ENCODE results near the gene DCAF6.

DCAF6 gene

DNA sequence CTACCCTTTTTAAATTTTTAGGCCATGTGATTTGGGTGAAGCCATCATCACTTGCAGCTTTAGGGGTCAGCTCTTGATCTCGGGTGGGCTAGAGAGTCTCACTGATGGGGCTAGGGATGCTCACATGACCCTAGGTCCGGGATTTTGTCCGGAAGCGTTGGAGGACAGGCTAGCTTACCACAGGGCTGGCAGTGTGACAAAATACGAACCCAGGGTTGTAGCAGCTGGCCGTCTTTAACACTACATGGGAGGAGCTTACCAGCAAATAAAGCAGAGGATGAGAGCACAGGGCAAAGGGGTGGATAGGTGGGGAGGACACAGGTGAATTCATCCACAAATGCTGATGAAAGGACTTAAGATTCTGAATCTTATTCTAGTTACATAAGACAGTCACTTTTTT is 178.4 kb downstream of the DCAF6 start:
- no peak for DNase-seq

DNA sequence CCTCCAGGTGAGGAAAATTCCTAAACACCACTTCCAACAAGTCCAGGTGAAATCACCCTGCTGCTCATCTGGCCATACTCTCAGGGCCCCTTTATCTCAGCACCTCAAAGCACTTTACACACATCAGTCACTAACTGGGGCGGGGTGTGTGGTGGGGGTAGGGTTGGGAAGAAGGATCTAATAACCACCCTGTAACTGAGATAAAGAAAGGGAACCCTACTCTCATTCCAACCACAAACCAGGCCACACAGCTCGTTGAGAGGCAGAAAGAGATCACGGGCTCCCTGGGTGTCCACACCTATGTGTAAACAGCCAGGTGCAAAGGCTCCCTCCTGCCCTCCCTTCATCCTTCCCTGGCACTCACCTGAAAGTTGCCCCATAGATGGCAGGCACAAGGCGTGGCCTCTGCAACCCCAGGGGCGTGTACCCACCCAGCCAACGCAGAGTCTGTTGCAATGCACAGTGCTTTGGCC is 179.9 kb downstream of the DCAF6 start:
- H3K36me3 ChIP-seq (ENCODE audit: control insufficient read depth, insufficient read depth, low read length) = no peaks in the 10 kb centered on the region
- WGBS (ENCODE audit: extremely low coverage, insufficient coverage, low lambda C conversion rate) = no CpG with 5 or more reads among the region's 6 CpGs
- no peak overlapping the region for H2BK15ac ChIP-seq (replicated peaks; ENCODE audit: low read depth)
- H3K56ac ChIP-seq (ENCODE audit: low read length) = no peak overlapping the region
- H3K27ac ChIP-seq (ENCODE audit: low read depth, low read length) = no peak overlapping the region
- H3K4me3 ChIP-seq (ENCODE audit: low read length) = no peak overlapping the region
- no peak overlapping the region for H4K8ac ChIP-seq (ENCODE audit: low read depth, low read length)
- H2BK5ac ChIP-seq (ENCODE audit: low read length) = no peak overlapping the region
- H3K9ac ChIP-seq (ENCODE audit: low read length) = no peak overlapping the region
- H3K79me2 ChIP-seq (ENCODE audit: control insufficient read depth, insufficient read depth, low read length) = no peaks in the 10 kb centered on the region
- no peak overlapping the region for H3K18ac ChIP-seq (ENCODE audit: low read length)
- no peaks in the 10 kb centered on the region for H3K4me1 ChIP-seq (ENCODE audit: control insufficient read depth, low read depth, low read length)
- peaks cover 2% of the 10 kb centered on the region for H3K79me1 ChIP-seq (ENCODE audit: low read length)
- H3K4ac ChIP-seq (ENCODE audit: low read depth, low read length) = no peak overlapping the region
- no peak overlapping the region for H3K23ac ChIP-seq (ENCODE audit: low read length)
- no peak for DNase-seq
- H2AK5ac ChIP-seq (ENCODE audit: low read length) = no peak overlapping the region
- H2BK120ac ChIP-seq (ENCODE audit: low read depth, low read length) = no peak overlapping the region
- H3K27me3 ChIP-seq (ENCODE audit: insufficient read depth, low read length, poor library complexity) = no peaks in the 10 kb centered on the region
- H3K4me2 ChIP-seq (ENCODE audit: low read length) = no peak overlapping the region
- no peak overlapping the region for H4K5ac ChIP-seq (ENCODE audit: low read length)

More for the DNA sequence above, 178.4 kb downstream of the DCAF6 start:
- Histone ChIP-seq H3K9ac (ENCODE audit: low read length) (no peak overlapping the region), H3K27me3 (ENCODE audit: insufficient read depth, low read length, poor library complexity) (no peaks in the 10 kb centered on the region), H3K79me1 (ENCODE audit: low read length) (peaks cover 2% of the 10 kb centered on the region), H2BK120ac (ENCODE audit: low read depth, low read length) (no peak overlapping the region), H3K4ac (ENCODE audit: low read depth, low read length) (no peak overlapping the region), H4K5ac (ENCODE audit: low read length) (no peak overlapping the region), H3K4me2 (ENCODE audit: low read length) (no peak overlapping the region), H3K36me3 (ENCODE audit: control insufficient read depth, insufficient read depth, low read length) (no peaks in the 10 kb centered on the region), H3K18ac (ENCODE audit: low read length) (no peak overlapping the region), H3K4me1 (ENCODE audit: control insufficient read depth, low read depth, low read length) (peaks cover 2% of the 10 kb centered on the region), H2BK15ac (replicated peaks; ENCODE audit: low read depth) (no peak overlapping the region), H4K8ac (ENCODE audit: low read depth, low read length) (no peak overlapping the region), H2AK5ac (ENCODE audit: low read length) (no peak overlapping the region), H3K4me3 (ENCODE audit: low read length) (no peak overlapping the region), H3K56ac (ENCODE audit: low read length) (no peak overlapping the region), H3K79me2 (ENCODE audit: control insufficient read depth, insufficient read depth, low read length) (no peaks in the 10 kb centered on the region), H2BK5ac (ENCODE audit: low read length) (no peak overlapping the region), H3K23ac (ENCODE audit: low read length) (no peak overlapping the region), H3K27ac (ENCODE audit: low read depth, low read length) (no peak overlapping the region)
- no CpG with 5 or more reads among the region's 6 CpGs for WGBS (ENCODE audit: extremely low coverage, insufficient coverage, low lambda C conversion rate)

DNA sequence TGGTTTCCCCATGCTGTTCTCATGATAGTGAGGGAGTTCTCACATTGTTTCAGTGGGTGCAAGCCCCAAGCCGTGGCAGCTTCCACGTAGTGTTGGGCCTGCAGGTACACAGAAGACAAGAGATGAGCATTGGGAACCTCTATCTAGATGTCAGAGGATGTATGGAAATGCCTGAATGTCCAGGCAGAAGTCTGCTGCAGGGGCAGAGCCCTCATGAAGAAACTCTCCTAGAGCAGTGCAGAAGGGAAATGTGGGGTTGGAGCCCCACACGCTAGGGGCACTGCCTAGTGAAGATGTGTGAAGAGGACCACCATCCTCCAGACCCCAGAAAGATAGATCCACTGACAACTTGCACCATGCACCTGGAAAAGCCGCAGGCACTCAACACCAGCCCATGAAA is 183.3 kb downstream of the DCAF6 start:
- no peak overlapping the region for H3K27ac ChIP-seq (ENCODE audit: low read depth, low read length)
- H3K4me2 ChIP-seq (ENCODE audit: low read length) = no peak overlapping the region
- no peak overlapping the region for H4K8ac ChIP-seq (ENCODE audit: low read depth, low read length)
- no peak overlapping the region for H3K4ac ChIP-seq (ENCODE audit: low read depth, low read length)
- no peak overlapping the region for H3K18ac ChIP-seq (ENCODE audit: low read length)
- no peak overlapping the region for H3K9ac ChIP-seq (ENCODE audit: low read length)
- H3K36me3 ChIP-seq (ENCODE audit: control insufficient read depth, insufficient read depth, low read length) = no peaks in the 10 kb centered on the region
- no peak overlapping the region for H3K56ac ChIP-seq (ENCODE audit: low read length)
- no CpG with 5 or more reads among the region's 4 CpGs for WGBS (ENCODE audit: extremely low coverage, insufficient coverage, low lambda C conversion rate)
- H3K4me3 ChIP-seq (ENCODE audit: low read length) = no peak overlapping the region
- no peaks in the 10 kb centered on the region for H3K79me2 ChIP-seq (ENCODE audit: control insufficient read depth, insufficient read depth, low read length)
- no peaks in the 10 kb centered on the region for H3K27me3 ChIP-seq (ENCODE audit: insufficient read depth, low read length, poor library complexity)
- H2AK5ac ChIP-seq (ENCODE audit: low read length) = no peak overlapping the region
- H3K4me1 ChIP-seq (ENCODE audit: control insufficient read depth, low read depth, low read length) = no peaks in the 10 kb centered on the region
- no peak overlapping the region for H2BK5ac ChIP-seq (ENCODE audit: low read length)
- peaks cover 4% of the 10 kb centered on the region for H3K79me1 ChIP-seq (ENCODE audit: low read length)
- no peak for DNase-seq
- no peak overlapping the region for H4K5ac ChIP-seq (ENCODE audit: low read length)
- no peak overlapping the region for H2BK15ac ChIP-seq (replicated peaks; ENCODE audit: low read depth)
- no peak overlapping the region for H3K23ac ChIP-seq (ENCODE audit: low read length)
- no peak overlapping the region for H2BK120ac ChIP-seq (ENCODE audit: low read depth, low read length)

DNA sequence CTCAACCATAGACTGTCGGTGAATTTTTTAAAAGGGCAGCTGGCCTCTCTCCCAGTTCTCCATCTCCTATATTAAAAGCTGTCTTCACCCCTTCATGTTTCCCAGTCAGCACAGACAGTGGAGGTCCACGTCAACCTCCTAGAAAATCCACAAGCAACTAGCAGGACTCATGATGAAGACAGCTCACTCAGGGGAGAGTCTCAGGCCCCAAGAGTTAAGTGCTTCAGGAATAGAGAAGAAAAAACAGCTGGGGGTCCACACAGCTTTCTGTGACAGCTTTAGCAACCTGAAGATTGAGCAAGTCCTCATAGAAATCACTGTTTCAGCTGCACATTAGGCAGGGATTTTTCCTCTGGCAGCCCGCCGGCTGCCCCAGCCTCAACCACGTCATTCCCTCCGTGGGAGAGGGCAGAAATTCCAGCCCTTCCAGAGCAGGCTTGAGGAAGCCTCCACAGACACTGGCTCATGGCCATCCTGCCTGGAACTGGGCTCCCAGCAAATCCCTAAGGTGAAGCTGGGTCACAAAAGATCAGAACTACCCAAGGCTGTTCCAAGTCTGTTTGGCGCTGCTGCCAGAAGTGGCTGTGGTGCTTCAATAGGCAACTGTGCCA is 185.0 kb downstream of the DCAF6 start:
- no peak overlapping the region for H2BK5ac ChIP-seq (ENCODE audit: low read length)
- H3K79me2 ChIP-seq (ENCODE audit: control insufficient read depth, insufficient read depth, low read length) = no peaks in the 10 kb centered on the region
- no peak overlapping the region for H3K27ac ChIP-seq (ENCODE audit: low read depth, low read length)
- H2BK15ac ChIP-seq (replicated peaks; ENCODE audit: low read depth) = no peak overlapping the region
- H3K36me3 ChIP-seq (ENCODE audit: control insufficient read depth, insufficient read depth, low read length) = no peaks in the 10 kb centered on the region
- H3K4me2 ChIP-seq (ENCODE audit: low read length) = no peak overlapping the region
- no peak overlapping the region for H2AK5ac ChIP-seq (ENCODE audit: low read length)
- no peak overlapping the region for H3K9ac ChIP-seq (ENCODE audit: low read length)
- no peaks in the 10 kb centered on the region for H3K27me3 ChIP-seq (ENCODE audit: insufficient read depth, low read length, poor library complexity)
- H3K23ac ChIP-seq (ENCODE audit: low read length) = no peak overlapping the region
- WGBS (ENCODE audit: extremely low coverage, insufficient coverage, low lambda C conversion rate) = no CpG with 5 or more reads among the region's 7 CpGs
- no peak overlapping the region for H2BK120ac ChIP-seq (ENCODE audit: low read depth, low read length)
- peaks cover 4% of the 10 kb centered on the region for H3K79me1 ChIP-seq (ENCODE audit: low read length)
- no peak for DNase-seq
- no peak overlapping the region for H4K8ac ChIP-seq (ENCODE audit: low read depth, low read length)
- H3K56ac ChIP-seq (ENCODE audit: low read length) = no peak overlapping the region
- H3K4me3 ChIP-seq (ENCODE audit: low read length) = no peak overlapping the region
- no peak overlapping the region for H3K18ac ChIP-seq (ENCODE audit: low read length)
- H3K4ac ChIP-seq (ENCODE audit: low read depth, low read length) = no peak overlapping the region
- H4K5ac ChIP-seq (ENCODE audit: low read length) = no peak overlapping the region
- no peaks in the 10 kb centered on the region for H3K4me1 ChIP-seq (ENCODE audit: control insufficient read depth, low read depth, low read length)

DNA sequence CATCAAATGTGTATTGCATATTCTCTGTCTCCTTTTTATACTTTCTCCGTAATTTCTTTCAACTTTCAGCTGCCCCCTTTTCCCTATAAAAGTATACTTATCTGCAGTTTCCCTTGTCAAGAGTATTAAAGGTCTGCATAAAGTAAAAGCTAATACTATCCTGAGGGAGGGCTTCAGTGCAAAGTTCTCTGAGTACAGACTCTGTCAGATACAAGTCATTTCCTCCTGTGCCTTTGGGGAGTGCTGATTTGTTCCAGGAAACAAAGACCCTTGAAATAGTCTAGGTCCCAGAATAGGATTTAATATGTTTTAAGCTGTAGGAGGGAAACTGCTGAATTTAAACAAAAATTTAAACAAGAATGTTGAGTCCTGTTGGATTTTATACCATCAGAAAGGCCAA is 188.6 kb downstream of the DCAF6 start:
- no peak overlapping the region for H3K4me3 ChIP-seq (ENCODE audit: low read length)
- H3K18ac ChIP-seq (ENCODE audit: low read length) = no peak overlapping the region
- WGBS (ENCODE audit: extremely low coverage, insufficient coverage, low lambda C conversion rate) = no CpG with 5 or more reads among the region's 1 CpG
- no peak overlapping the region for H2BK15ac ChIP-seq (replicated peaks; ENCODE audit: low read depth)
- no peaks in the 10 kb centered on the region for H3K4me1 ChIP-seq (ENCODE audit: control insufficient read depth, low read depth, low read length)
- no peak overlapping the region for H3K27ac ChIP-seq (ENCODE audit: low read depth, low read length)
- H3K9ac ChIP-seq (ENCODE audit: low read length) = no peak overlapping the region
- no peak overlapping the region for H3K4ac ChIP-seq (ENCODE audit: low read depth, low read length)
- no peak overlapping the region for H2AK5ac ChIP-seq (ENCODE audit: low read length)
- H4K8ac ChIP-seq (ENCODE audit: low read depth, low read length) = no peak overlapping the region
- no peaks in the 10 kb centered on the region for H3K27me3 ChIP-seq (ENCODE audit: insufficient read depth, low read length, poor library complexity)
- no peak overlapping the region for H3K56ac ChIP-seq (ENCODE audit: low read length)
- H3K79me1 ChIP-seq (ENCODE audit: low read length) = peaks cover 2% of the 10 kb centered on the region
- no peaks in the 10 kb centered on the region for H3K79me2 ChIP-seq (ENCODE audit: control insufficient read depth, insufficient read depth, low read length)
- no peak overlapping the region for H2BK5ac ChIP-seq (ENCODE audit: low read length)
- no peak overlapping the region for H2BK120ac ChIP-seq (ENCODE audit: low read depth, low read length)
- no peak overlapping the region for H3K23ac ChIP-seq (ENCODE audit: low read length)
- DNase-seq = no peak
- H3K4me2 ChIP-seq (ENCODE audit: low read length) = no peak overlapping the region
- H4K5ac ChIP-seq (ENCODE audit: low read length) = no peak overlapping the region
- no peaks in the 10 kb centered on the region for H3K36me3 ChIP-seq (ENCODE audit: control insufficient read depth, insufficient read depth, low read length)

Measured in mesendoderm (in vitro differentiated cells).